Muscle of back (tissue), 11 donors: Measurements from ENCODE around the gene RXRA. TPM values are rescaled to one million over a fixed set of nuclear protein-coding genes. Genes with fewer than 3 reads are reported as not detected.

Experiments used
- DNase-seq, 3 donors: peaks; one replicate each; pipeline versions ENCODE4 v3.0.0 to v3.0.0-alpha.2; 2013
- polyA plus RNA-seq, 10 donors: library from polyadenylated mRNA; unstranded; fragments of 120-200 nt; gene quantifications; one replicate each; pipeline ENCODE4 v1.2.1, GENCODE V29; 2013; ENCODE audit not compliant: insufficient read length in 10 of 10

Gene RXRA
- polyA plus RNA-seq, 10 donors = 23.7 to 46.0 (median 28.1) TPM

DNA sequence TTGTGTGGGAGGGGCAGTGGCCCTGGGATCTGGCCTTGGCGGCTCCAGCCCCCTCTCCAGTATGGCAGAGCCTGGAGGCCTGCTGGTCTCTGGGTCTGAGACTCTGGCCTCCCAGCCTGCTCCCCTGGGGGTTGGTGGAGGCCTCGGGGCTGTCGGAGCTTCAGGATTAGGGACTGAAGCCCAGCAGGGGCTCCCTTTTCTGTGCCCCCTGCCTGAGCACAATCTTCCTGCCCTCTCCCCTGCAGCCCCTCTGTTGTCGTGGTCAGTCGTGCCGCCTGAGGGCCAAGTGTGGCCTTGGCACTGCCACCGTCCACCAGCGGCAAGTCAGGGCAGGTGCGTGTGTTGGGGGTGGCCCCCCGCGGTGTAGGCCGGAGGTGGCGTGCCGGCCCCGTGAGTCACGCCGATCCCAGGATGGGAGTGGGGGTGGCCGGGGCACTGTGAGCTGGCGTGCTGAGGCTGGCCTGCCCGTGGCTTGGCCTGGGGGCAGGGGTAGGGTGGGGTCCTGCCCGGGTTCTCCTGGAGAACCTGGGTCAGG, 53.6 kb downstream of the RXRA start:
- no peak for DNase-seq

DNA sequence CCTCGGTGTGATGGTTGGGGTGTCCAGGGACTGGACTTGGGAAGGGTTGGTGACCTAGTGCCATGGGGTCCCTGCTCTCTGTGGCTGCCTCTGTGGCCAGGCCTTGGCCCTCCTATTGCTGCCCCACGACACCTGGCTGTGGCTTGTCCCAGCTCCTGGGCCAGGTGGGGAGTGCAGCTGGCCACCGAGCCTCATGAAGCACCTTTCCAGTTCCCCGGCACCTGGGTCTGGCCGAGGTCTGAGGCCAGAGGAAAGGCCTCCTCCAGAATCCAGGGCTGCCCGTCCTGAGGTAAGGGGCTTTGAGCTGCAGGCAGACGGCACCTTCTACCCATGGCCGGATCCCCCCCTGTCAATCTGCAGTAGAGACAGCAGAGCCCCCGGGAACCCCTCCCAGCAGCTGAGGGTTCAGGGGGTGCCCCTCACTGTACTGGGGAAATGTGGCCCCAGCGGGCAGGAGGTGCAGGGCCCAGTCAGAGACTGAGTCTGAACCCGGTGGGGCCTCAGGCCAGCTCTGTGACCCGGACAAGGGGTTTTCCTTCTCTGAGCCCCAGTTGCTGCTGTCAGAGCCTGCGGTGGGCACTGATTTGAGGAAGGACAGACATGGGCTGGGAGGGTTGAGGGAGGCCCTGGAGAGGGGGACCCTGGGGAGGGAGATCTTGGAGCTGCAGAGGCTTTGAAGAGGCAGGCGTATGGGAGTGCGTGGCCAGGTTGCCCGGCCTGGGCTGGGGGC, 54.5 kb downstream of the RXRA start:
- no peak for DNase-seq

DNA sequence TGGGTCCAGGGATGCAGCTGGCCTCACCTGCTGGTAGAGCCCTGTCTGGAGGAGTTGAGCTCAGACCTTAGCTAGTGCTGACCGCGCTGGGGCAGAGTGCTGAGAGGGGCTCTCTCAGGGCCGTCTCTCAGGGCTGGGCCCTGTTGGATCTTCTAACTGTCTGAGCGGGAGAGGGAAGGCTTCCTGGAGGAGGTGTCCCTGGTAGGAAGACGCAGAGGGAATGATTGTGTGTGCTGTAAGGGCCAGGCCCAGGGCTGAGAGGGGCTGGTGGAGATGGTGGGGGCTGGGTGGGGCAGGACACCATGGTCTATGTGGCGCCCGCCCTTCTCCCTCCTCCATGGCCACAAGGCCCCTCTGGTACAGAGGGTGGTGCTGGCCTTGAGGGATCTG, 55.0 kb downstream of the RXRA start:
- no peak for DNase-seq

DNA sequence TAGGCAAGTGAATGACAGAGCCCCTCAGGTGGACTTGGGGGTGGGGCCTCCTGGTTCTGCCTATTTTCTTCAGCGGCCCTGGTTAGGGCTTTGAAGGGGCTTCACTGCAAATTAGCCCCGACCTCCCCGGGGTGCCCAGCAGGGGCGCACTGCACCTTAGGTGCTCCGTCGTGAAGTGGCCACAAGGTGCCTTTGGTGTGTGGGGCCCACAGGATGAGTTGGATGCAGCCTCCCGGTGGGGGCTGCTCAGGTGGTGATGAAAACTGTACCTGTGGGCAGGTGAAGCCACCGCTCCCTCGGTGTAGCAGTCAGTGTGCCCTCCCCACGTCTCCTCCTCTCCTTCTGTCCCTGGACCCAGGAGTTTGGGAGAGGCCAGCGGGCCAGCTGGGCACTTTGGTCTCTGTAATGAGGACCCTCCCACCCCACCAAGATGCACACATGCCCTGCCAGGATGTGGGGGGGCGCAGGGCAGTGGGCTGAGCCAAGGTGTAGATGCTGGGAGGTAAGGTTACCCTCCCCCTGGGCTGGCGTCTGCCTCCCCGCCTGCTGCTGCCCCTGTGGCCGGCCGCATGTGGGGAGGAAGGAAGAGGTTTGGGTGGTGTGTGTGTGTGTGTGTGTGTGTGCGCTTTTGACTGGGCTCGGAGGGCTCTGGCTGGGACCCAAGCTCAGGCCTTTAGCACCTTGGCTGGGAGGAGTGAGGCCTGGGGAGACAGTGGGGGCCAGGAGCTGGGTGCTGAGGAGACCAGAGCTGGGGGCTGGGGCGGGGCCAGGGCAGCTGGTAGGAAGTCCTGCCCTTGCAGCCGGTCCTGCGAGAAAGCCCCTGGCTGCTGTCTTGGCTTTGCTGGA, 55.6 kb downstream of the RXRA start:
- DNase-seq = no peak

DNA sequence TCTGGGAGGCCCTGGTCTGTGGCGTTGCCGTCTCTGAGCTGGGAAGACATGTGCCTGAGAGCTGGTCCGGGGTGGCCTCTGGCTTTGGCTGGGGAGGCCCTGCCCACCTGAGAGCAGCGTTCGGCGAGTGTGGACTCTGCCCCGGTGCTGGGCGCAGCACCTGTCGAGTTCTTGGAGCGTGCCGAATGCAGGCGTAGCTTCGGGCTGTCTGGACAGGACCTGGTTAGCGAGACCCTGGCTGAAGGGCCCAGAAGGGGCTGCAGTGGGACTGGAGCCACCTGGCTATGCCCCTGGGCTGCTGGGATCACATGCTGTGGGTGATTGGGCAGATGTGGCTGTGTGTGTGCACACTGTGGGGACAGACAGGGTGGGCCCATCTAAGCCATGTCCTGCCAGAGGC, 56.5 kb downstream of the RXRA start:
- DNase-seq = no peak

DNA sequence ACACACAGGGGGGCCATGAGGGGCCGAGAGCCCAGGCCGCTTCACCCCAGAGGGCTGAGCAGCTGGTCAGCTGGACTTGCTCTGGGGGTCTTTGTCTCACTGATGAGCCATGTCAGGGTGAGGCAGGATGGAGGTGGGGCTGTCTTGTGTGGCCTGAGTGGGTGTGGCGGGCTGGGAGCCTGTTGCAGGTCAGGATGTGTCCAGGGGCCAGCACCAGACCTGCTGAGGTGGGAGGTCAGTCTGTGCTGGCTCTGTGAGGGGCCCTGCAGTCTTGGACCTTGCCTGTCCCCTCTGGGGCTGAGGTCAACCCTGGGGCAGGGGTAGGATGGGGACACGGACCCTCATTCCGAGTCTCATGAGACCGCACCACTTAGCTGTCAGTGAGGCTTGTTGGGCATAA, 56.9 kb downstream of the RXRA start:
- DNase-seq = no peak

DNA sequence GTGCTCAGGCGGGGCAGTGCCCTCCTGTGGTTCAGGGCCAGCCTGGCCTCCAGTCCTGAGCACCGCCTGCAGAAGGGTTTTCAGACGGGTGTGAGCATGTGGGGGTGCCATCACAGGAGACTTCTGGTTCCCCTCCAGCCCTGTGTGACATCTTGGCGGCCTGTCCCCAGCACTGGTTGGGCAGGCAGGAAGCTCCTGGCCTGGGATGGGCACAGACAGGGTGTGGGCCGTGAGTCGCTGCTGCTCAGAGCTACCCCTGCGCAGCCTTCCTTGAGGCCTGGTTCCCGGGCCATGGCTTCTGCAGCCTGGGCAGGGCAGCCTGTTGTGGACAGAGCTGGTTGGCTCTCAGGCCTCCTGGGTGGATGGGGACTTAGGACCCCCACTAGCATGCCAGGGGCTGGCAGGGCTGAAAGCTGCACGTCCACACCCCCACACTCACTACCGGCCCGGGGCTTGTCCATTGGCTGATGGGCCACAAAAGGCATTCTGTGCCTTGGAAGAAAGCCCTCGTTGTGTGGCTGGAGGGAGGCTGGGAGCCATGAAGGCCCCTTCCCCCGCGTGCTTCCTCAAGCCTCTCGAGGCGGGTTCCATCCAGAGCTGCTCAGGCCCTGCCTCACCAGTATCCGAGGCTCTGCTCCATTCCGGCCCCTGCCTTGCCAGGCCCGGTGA, 58.7 kb downstream of the RXRA start:
- DNase-seq = no peak

DNA sequence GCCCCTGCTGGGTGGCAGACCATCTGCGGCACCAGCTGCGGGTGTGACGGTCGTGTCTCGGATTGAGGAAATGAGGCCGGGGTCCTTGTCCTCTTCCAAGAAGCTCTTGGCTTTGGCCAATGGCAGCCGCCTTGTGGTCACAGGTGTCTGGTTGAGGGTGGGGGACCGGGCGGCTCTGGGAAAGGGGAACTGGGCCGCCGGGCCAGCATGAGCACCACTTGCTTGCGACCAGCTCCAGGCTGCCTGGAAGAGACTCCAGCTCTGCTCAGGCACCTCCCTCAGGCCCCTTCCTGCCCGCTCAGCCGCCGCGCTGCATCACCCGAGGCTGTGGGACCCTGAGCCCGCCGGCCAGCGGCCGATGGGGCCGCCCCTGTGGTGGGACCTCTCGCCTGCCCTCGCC, 59.7 kb downstream of the RXRA start:
- DNase-seq = no peak

DNA sequence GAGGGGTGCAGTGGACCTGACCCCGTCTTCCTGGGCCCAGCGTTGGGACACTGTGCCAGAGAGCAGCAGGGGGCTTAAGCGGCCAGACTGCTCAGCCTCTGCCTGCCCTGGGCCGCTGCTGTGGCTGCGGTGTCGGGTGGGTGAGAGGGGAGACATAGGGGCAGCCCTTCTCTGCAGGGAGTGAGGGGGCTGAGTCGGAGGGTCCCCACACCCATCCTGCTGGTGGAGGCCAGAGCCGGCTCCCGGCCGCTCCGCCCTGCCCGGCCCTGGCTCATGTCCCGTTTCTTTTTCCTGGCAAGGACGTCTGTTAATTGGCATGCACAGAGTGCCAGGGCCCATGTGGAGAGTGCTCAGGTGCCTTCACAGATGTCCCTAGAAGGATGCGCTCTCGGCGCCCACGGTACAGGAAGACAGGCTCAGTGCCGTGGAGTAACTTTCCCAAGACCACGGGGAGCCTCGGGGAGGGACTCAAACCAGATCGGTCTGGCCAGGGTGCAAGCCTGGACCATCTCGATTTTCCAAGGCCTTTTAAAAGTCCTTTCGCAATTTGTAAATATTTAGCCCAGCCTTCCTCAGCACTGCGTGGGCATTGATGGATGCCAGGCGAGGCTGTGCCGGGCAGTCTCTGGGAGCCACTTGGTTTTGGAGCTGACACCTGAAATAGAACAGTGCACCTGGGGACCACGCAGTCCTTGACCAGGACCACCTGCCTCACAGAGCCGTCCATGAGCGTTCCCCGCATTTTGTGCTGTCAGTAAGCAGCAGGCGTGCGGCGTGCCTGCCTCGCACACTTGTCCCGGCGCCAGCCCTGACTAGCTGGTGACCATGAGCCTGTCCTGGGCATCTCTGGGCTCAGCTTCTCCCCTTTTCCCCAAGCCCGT, 60.9 kb downstream of the RXRA start:
- DNase-seq = no peak

DNA sequence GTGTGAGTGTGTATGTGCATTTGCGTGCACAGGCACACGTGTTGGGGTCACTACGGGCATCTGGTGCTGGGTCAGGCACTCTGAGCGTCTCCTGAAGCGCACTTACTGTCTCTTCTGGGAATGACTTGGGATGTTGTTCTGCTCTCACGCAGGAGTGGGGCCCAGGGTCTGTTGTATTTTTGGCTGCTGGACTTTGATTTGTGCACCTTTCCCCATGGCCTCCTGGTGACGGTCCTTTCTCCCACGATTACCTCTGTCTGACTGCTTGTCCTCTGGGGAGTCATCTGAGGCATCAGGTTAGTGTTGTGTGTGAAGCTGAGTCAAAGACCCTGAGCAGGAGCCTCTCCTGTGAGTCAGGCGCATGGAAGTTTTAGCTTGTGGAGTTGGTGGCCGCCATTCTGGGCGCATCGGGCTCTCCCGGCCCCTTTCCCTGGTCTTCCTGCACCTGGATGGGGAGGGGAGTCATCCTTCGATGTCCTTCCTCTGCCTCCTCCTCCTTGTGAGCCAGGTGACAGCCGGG, 62.1 kb downstream of the RXRA start:
- no peak for DNase-seq

DNA sequence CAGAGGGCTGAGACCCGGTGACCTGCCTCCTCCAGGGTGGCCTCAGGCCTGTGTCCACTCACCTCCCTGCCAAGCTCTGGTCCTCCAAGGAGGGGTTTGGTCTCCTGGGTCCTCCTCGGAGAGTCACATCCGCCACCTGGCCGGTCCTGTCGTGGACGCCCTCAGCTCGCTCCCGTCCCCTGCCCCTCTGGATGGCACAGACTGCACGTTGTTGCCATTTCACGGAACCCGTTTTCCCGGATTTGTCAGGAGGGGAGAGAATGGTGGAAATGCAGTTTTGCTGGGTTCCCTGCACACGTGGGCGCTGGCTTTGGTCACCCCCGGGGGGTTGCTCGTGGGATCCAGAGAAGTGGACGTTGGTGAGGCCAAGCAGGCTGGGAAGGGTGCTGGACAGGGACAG, 62.7 kb downstream of the RXRA start:
- DNase-seq = no peak

DNA sequence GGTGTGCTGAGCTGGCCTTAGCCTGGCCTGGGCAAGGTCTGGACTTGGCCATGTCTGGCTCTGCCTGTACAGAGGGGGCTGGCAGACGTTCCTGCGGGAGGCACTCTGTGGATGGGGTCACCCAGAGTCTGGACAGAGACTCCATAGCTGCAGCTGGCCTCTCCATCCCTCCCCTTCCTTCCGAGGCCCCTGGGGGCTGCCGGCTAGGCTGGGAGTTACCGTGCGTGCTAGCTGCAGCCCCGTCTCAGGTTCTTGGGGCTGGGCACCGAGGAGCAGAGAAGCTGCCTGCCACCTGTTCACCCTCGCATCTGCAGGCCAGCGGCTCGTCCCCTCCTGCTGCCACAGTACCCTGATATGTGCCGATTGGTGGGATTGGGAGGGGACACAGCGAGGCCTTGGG, 63.4 kb downstream of the RXRA start:
- peak in 1 of 3 donors; percentile 72 for DNase-seq

DNA sequence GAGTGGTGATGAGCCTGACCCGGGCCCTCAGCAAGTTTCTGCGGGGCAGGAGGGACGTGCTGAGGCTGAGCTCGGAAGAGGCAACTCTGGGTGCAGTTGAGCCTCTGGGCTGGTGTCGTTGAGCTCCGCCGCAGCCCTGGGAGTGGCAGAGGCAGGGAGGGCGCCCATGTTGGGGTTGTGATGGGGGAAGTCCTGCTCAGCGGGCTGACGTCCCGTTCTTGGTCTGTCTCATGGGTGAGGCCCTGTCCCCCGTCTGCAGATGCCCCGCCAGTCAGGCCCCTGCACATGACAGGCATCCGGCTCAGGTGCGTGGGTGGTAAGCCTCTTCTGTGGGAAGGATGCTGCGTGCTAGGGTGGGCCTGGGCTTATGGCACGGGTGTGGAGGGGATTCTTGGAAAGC, 64.3 kb downstream of the RXRA start:
- no peak for DNase-seq

DNA sequence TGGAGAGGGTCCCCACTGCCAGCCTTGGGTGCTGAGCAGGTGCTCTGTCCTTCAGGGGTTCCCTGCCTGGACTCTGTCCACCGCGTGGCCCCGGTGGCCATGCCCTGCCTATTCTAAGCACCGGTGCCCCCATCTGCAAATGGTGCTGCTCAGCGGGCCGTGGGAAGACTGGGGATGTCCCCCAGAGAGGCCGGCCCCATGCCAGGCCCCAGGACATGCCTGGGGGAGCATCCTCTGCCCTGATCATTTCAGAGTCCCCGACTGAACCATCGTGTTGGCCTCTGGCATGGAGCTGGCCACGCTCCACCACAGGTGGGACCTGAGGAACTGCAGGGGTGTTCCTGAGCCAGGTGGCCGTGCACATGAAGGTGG, 64.7 kb downstream of the RXRA start:
- no peak for DNase-seq

DNA sequence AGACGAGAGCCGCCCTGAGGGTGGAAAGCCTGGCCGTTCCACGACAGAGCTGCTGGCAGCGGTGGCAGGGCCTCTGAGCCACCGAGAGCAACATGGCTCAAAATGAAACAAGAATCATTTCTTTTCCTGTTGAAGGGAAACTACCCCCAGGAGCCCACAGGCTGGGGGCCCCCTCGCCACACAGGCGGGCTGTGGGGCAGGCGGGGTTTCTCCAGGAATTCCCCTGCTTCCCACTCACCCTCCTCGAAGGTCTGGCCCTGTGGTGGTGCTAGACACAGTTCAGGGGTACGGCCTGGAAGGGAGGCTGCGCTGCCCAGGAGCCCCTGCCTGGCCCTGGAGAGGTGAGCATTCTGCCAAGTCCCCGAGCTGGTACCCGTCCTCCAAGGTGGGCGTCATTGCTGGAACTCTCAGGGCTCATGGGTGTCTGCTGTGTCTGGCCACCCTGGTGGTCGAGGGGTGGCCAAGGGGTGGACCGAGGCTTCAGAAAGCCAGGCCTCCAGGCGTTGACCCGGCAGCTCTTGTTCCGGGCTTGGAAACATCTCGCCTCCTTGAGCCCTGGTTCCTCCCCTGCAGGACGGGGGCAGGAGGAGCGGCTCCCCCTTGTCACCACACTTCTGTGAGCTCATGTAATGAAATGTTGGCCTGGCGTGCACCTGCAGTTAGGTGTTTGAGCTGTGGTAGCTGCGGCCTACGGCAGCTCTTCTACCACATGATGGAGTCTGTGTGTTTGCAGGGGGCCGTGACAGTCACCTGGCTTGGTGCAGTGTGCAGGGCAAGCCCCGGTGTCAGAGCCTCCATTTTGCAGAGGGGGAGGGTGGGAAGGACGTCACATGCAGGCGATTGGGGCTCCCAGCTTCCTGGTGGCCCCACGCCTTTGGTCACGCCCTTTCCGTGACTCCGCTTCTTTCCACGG, 65.3 kb downstream of the RXRA start:
- DNase-seq = no peak

DNA sequence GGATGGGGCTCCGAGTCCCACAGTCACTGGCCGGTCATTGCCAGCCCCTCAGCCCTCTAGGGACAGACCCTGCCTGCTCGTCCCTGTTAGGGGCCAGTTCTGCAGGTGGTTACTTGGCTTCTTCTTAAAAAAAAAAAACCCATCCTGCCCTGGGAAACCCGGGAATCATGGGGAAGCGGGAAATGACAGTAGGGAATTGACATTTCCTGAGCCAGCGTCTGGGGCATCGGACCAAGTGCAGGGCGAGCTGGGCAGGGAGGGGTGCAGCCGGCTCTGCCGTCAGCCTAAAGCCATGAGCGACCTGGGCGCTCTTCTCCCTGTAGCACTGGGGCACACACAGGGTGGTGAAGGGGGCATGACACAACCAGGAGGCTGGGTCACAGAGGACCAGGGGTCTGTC, 66.6 kb downstream of the RXRA start:
- no peak for DNase-seq

DNA sequence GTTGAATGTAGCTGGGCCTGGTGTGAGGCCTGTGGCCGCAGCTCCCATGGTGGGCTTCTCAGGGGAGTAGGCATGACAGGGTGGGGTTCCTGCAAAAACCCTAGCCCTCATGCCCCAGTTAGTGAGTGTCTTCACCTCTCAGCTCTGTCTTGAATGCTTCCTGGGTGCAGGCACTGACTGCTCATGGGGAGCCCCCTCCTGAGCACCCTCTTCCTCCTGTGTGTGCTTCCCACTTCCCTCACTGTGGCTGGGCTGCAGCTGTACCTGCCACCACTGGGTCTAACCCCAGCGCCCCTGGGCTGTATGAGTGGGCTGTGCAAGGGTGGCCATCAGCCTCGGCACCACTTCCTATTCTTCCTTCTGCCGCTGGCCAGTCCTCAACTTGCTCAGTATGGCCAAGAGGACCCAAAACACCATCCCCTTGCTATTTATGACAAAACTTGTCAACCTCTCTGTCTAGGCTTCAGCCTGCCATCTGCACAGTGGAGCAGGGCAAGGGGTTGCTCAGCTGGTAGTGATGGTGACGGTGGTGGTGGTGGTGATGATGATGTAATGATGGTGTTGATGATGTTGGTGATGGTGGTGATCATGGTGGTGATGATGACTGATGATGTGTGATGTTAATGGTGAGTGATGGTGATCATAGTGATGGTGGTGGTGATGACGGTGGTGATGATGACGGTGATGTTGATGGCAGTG, 67.5 kb downstream of the RXRA start:
- no peak for DNase-seq

DNA sequence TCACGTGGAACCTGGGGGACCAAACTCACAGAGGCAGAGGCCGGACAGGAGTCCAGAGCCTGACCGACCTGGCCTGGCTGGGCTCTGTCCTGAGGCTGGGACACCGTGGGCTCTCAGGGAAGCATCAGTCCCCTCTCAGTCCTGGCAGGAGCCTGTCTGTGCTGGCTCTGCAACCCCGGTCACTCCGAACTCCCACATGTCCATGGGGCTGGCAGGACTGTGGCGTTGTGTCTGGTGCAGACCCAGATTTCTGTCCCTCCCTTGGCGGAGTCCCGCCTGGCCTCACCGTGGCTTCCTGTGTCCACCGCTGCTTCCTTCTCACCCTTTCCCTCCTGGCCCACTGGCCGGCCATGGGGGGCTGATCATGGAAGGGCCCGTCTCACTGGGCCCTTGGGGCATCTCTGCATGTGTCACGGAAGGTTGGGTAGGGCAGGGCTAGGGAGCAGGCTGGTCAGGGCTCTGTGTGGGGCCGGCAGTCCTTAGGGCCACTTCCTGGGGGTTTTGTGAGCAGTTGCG, 68.8 kb downstream of the RXRA start:
- no peak for DNase-seq

DNA sequence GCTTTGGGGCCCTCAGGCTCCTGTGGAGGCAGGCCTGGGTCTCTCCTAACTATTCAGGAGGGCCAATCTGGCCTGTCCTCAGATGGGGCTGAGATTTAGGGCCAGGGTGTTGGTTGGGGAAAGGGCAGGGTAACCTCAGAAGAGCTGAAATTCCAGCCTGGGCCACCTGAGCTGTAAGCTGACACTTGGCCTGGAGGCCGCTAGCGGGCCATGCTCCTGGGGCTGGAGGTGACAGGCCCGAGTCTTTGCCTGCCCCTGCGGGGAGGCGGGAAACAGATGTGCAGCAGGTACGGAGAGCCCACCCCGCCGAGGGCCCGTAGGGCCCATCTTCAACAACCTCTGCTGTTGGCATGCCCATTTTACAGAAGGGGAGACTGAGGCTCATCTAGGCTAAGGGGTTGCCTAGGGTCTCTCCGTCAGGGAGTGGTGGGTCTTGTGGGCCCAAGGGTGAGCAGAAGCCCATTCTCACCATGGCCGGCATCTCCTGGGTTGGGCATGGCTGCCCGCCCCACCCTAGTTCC, 69.5 kb downstream of the RXRA start:
- DNase-seq = no peak
